ENCODE measurements around the gene NRG2.

Gene NRG2

DNA sequence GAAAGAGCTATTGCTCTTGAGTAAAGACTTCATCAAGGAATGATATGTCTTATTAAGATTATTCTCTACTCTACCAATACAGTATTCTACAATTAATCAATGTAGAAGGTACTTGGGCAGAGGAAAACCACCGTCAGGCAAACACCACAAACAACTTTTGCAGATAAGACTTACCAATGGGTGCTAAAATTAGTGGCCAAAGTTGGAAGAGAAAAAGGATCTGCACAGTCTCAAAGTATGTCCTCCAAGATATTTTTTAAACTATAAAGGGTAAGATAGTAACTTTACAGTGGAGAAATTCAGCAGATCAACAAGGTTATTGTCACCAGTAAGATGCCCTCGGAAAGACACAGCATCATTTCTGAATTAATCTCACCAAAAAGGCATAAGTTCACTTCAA, 38.9 kb downstream of the NRG2 start:
- DNase-seq, result no peak

DNA sequence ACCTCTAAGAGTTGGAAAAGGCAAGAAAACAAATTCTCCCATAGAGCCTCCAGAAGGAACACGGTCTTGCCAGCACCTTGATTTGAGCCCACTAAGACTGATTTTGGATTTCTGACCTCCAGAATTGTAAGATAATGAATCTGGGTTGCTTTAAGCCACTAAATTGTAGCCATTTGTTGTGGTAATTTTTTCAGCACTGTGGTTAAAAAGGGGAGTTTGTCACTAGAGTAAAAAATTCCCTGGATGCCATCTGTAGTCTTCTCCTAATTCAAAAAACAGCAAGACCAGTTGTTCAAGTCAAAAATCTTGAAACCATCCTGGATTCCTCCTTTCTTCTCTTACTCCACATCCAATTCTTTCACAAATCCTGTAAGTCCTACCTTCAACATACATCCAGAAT, 39.6 kb downstream of the NRG2 start:
- DNase-seq, result no peak

DNA sequence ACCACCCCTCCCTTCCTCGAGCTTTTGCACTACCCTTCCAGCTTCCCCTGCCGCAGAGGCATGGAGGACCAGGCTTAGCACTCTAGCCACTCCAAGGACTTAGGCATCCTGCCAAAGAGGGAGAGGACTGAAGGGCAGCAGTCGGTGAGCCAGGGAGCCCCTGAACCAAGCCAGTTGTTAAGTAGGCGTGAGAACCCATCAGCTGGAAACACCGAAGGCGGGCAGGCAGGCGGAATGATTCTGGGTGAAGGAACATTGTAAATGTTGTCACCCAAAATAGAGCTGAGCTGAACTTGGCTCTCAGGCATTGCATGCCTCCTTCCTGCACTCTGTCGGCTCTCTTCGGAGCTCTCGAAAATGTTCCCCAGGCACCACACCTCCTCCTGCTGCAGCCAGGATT, 42.8 kb downstream of the NRG2 start:
- peak; percentile 70 for DNase-seq

- no peak for DNase-seq
These were observed 44.3 kb downstream of the NRG2 start for GRCh38 chr5:139998837-139999236.

GRCh38 chr5:139997276-139997675, 45.8 kb downstream of the NRG2 start:
- no peak for DNase-seq

DNA sequence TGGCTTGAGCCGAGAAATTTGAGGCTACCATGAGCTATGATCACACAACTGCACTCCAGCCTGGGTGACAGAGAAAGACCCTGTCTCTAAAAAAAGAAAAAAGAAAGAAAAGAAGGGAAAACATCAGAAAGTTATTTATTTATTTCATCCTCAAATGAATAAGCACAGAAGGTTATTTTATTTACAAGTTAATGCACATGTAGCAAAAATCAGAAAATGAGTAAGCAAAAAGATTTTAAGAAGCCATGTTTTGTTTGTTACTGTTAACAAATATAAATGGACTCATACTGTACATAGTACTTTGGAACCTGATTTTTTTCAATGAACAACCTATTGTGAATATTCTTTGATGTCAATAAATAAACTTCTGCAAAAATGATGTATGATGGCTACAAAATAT, 47.2 kb downstream of the NRG2 start:
- DNase-seq, result no peak

DNA sequence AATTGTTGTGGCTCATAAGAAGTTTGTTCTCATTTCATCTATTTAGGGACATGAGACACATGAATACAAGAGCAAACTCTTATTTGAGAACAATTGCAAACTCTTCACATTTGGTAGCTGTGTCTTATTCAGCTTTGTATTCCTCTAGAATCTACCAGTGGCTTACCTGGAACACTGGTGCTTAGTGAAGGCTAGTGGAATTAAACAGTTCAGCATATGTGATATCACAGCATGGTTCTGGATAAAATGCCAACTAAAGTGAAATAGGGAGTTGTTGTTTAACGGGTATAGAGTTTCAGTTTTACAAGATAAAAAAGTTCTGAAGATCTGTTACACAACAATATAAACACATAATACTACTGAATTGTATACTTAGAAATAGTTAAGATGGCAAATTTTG, 48.9 kb downstream of the NRG2 start:
- DNase-seq, result no peak

DNA sequence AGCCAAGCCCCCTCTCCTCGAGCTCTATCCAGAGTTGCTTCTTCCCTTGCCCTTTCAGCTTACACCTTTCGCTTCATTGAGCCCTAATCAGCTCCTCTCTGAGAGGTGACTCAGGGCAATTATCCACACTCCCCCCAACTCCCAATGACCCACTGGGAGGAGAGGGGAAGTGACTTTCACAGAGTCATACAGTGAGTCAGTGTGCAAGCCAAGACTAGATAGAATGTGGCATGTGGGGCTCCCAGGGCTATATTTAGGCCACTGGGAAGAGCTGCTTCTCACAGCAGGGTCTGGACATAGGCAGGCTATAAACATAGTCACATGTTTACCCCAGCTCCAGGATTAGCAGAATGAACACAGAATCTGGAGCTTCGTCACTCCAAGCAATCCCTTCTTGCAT, 57.4 kb downstream of the NRG2 start:
- DNase-seq, result no peak

GRCh38 chr5:139985290-139985689, 57.8 kb downstream of the NRG2 start:
- DNase-seq, result no peak

DNA sequence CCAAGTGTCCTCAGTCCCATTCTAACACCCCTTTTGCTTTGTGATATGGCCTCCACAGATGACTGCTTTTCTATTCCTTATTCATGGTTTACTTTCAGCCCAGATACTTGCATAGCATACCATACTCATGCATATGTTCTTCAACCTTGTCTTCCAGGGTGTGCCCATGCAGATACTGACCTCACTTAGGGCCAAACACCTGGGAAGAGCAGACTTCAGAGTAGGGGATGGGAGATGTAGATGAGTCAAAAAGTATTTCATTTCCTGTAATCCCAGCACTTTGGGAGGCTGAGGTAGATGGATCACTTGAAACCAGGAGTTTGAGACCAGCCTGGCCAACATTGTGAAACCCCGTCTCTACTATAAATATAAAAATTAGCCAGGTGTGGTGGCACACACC, 58.3 kb downstream of the NRG2 start:
- DNase-seq, result no peak

GRCh38 chr5:139982975-139983240, 60.2 kb downstream of the NRG2 start:
- DNase-seq, result no peak

- DNase-seq, result peak; percentile 41
These were observed 60.7 kb downstream of the NRG2 start for GRCh38 chr5:139982157-139982974.

DNA sequence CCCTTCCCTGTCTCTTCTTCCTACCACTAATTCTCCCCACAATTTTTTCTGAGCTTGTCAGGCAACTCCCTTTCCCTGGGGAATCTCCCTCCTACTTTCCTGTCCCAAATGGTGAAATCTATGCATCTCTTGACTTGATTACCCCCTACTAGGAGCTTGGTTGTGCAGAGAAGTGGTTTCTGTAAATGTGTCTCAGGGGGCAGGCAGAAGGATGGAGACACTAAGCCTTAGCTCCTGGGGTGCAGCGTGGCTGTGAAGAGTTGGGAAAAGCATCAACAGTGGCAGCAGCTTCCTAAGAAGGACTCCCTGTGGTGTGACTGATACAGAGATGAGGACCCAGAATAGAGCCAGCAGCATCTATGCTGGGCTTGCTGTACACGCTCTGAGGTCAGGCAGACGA, 62.3 kb downstream of the NRG2 start:
- no peak for DNase-seq

- DNase-seq, result no peak
These were observed 63.2 kb downstream of the NRG2 start for GRCh38 chr5:139979943-139980342.

DNA sequence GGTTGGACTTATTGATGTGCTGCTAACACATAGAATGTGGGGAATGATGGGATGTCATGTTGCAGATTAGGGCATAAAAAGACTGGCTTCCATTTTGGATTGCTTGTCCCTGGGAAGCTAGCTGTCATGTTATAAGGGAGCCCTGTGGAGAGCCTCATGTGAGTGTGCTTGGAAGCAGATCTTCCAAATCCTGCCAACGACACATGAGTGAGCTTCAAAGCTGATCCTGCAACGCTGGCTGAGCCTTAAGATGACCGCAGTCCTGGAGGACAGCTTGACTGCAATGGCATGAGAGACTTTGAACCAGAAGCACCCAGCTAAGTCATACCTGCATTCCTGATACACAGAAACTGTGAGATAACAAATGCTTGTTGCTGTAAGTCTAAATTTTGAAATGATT, 63.6 kb downstream of the NRG2 start:
- no peak for DNase-seq

DNA sequence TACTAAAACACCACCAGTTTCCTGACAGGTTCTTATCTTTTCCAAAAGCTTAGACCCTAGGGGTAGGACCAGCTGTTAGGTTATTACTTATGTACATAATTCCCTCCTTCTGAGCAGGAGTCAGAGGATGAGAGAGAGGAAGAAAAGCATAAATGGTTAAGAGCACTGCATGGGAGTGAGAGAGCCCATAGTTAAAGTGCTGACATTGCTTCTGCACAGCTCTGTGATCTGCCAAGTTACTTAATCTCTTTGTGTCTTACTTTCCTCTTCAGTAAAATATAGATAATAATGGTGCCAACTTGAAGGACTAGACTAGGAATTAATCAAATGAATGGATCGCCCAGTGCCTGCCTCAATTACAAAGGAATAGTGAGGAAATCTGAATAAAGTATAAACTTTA, 66.4 kb downstream of the NRG2 start:
- DNase-seq, result no peak

DNA sequence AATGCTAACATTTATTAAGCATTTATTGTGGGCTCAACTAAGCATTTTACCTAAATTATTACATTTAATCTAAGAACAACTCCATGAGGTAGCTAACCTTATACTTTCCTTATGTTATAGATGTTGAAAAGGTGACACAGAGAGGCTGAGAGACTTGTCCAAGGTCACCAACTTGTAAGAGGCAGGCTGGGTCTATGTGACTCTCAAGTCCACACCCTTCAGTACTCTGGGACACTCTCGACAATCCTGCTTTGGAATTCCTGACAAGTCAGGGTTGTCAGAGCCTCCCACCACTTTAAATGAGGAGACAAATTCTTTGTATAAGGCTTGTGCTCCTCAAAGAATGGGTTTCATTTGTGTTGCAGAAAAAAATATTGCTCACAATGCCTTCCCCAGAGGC, 67.2 kb downstream of the NRG2 start:
- DNase-seq, result no peak

DNA sequence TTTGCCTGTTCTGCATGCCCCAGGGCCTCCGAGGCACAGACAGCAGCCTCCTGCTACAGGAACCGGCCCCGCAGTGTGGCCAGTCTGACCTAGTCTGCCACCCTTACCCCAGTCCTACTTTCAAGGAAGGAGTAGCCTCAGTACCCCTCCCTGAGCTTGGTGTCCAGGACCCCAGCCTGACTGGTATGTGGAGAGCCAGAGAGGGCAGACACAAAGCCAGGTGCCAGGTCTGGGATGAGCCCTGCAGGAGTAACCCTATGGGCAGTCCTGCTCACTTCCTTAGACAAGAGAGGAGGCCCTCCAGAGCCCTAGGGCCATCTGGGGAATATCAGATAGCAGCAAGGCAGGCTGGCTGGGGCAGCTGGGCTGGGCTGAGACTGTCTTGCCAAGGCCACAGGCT, 67.8 kb downstream of the NRG2 start:
- DNase-seq, result no peak

DNA sequence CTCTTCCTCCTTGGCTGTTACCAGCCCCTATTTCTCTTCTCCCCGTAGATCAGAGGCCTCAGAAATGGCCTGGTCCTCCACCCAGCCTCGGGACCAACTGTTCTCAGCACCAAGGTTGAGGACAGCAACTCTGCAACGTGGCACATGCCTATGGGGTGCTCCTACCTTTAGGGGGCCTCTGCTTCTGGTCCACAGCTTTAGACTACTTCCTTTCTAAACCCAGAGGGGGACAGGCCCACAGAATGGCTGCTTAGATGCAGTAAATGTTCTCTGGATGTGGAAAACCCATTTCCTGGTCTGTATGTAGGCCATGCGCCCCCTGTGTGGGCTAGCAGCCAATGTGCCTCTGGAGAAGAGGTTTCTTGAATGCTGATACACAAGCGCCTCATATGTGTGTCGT, 68.4 kb downstream of the NRG2 start:
- no peak for DNase-seq

DNA sequence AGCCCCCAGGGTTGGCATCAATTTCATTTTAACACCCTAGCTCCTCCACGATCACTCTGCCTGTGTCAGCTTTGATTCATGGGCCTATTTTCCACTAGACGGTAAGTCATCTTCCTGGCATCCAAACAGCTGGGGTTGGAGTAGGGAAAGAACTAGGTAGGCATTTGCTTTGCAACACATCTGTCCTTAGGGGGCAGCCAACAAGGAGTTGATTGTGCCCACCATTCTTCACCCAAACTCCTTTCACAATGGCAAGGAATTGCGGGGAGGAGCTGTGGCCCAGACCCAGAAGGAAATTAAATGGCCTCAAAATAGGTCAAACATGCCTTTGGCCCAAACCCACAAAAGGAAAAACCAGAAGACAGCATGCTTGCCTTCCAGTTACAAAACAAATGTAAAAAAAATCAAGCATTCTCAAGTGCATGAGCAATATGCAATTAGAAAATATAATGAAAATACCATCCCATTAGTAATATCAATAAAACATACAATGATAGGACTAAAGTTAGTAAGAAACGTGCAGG, 71.8 kb downstream of the NRG2 start:
- DNase-seq, result no peak

- DNase-seq, result no peak
These were observed 73.8 kb downstream of the NRG2 start for GRCh38 chr5:139969318-139969717.

DNA sequence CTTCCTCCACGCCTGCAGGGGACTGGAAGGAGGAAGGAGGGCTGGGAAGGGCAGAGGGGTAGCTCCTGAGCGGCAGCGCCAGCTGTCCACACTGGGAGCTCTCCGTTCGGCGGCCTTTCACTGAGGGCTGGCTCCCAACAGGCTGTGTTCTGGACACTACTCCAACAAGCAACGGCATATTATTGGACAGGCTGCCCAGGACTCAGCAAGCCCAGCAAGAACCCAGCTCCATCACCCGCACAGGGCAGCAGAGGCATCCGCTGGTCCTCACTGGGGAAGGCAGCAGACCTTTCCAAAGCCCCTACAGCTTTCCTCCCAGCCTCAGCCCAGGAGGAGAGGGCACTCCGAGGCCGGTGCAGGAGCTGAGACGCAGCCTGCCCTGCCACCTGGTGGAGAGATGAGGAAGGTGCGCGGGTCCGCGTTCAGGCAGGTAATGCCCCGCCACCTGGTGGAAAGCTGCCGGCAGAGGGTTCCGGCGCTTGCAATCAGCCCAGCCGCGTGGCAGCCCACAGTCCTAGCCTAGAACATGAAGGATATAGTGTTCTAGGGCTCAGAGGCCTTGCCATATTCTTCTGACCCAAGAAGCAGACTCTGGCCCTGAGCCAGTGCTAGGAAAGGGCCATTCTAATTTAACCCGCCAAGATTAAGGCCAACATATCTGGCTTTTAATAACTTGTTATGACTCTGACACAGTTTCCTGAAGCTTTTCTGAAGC, 74.4 kb downstream of the NRG2 start:
- peak; percentile 18 for DNase-seq

DNA sequence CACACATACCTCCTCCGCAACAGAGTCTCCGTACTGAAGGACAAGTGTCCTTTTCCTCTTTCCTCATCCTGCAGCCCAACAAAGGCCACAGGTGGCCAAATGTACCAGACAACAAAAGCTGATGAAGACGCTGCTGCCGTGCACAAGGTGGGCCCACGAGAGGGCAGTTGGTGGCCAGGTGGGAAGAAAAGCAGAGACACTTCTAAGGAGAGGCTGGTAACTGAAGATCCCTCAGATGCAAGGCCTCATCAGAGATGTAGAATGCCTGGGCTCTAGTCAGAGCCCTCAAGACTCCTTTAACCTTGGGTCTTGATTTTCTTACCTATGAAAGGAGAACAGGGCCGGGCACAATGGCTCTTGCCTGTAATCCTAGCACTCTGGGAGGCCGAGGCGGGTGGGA, 75.7 kb downstream of the NRG2 start:
- DNase-seq, result no peak

GRCh38 chr5:139966856-139967255, 76.2 kb downstream of the NRG2 start:
- DNase-seq, result no peak
